GOT3 (cell line): ENCODE measurements around the gene ATP11A.
"Not testable (repeated sequence)": the region's sequence is repeated elsewhere in the genome, so short reads cannot be mapped to it uniquely, and the experiment has no call there.

Source experiments
- DNase-seq: peaks from one replicate; lab custom pipeline; 2025; ENCODE audit warnings: mixed read lengths; lab: John Stamatoyannopoulos, UW

ATP11A gene

DNA sequence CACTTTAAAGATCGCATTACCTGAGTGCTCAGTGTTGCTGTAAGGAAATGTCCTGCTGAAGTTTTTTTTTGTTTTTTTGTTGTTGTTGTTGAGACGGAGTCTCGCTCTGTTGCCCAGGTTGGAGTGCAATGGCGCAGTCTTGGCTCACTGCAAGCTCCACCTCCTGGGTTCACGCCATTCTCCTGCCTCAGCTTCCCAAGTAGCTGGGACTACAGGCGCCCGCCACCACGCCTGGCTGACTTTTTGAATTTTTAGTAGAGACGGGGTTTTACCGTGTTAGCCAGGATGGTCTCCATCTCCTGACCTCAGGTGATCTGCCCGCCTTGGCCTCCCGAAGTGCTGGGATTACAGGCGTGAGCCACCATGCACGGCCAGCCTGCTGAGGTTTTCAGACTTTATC is 175.6 kb downstream of the ATP11A start:
- DNase-seq = not testable (repeated sequence)

DNA sequence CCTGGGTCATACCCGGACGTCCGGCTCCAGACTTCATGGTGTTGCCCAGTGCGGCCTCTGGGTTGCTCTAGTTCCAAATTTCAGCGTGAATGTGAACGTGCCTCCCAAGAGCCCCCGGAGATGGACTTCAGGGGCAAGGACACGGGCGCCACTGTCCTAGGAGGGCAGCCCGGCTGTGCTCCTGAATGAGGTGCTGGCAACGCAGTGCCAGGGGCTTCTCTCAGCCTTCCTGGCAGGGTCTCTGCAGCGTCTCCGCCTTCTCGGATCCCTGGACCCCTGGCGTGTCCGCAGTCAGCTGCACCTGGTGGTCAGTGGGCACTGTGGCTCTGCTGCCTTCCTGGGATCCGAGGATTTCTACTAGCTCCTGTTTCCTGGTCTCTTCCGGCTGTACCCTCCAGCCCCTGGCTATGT is 177.5 kb downstream of the ATP11A start:
- DNase-seq = no peak

DNA sequence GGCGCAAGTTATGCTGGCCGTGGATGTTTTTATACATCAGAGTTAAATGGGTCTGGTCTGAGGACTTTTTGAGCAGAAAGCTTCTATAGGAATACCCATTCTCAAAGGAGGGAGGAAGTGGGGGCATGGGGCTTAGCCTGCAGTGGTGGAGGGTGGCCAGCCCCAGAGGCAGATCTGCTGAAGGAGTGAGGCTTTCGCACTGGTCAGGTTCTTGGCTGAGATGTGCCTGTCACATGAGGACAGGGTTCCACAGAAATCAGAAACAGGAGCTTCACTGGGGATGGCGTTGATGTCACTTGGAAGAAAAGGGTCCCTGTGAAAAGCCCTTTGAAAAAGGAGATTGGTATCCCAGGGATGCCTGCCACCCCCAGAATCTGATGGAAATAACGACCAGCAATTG is 178.5 kb downstream of the ATP11A start:
- no peak for DNase-seq

DNA sequence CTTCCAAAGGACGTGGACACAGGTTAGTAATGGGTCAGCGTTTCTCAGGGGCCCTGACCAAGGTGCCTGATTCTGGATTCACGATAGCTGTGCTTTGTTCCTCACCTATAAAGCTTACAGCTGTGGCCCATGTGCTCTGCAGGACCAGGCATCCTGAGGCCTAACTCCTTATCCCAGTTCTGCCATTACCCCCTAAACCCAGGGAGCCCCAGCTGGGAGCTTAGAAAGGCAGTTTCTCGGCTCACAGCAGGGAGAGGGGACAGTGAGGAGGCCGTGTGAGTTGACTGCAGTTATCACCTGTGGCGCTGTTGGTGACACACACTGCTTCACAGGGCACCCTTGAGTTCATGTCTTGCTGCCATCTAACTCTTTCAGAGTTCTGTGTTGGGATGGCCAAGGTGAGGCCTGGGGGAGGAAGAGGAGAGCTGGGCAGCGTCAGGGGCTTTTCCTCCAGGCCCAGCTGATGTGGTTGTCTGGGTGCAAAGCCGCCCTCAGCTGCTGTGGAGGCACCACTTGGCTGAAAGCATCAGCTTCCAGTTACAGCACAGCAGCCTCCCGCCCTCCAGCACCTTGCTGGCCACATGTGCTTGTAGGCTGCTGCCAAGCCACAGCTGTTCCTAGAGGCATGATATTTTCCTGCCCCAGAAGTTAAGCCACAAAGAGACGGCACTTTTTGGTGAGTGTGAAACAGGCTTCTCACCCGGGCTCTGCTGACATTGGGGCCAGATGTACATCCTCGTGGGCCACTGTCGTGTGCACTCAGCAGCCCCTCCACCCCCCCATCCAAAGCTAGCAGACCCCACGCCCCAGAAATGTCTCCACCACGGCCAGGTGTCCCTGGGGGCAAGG is 179.6 kb downstream of the ATP11A start:
- DNase-seq = no peak

DNA sequence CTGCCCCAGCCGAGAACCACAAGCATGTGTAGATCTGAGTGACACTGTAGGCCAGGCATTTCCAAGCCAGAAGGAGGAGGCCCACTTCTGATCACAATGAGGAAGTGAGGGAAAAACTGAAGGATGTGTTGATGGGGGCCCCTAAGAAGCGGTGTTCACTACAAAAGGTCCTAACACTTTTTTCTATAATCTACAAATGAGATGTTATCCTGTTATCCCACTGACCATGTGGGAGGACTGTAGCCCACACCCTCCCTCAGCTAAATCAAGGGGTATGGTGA is 180.2 kb downstream of the ATP11A start:
- no peak for DNase-seq

DNA sequence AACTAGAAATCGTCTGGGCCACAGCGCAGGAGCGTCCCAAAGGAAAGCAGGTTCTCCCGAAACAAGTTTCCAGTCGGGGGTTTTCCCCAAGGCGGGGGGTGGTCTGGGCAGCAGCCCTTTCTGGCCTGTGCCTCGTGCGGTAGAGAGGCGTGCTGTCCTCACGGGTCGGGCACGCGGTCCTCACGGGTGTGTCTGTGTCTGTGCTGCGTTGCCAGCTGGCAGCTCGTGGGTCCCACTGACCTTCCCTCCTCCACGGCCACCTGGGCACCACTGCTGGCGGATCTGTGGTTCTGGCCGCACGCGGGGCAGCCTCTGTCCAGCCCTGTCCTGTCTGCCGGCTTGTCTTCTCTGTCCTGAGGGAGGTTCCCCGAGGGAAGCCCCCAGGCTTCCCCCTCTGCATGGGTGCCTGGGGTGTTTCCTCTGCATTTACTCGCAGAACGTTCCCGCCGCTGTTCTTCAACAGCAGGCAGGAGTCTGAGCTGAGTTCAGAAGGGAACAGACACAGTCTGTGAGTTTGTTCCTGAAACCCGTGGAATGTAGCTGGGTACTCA is 181.0 kb downstream of the ATP11A start:
- DNase-seq = no peak

DNA sequence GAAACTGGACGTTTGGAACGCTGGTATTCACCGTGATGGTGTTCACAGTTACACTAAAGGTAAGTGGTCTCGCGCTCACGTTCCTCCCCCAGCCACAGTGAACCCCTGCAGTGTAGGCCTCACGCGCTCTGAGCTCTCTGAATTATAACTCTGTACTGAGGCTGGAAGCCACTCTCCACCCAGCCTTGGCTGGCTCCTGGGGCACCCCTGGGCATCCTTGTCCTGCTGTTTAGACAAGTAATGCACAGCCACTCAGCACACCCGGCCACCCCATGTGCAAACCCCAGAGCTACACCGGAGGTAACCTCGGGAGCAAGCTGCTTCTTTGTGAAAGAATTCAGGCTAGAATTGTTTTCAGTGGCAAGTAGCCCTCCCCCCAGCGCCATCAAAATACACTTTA is 181.9 kb downstream of the ATP11A start:
- no peak for DNase-seq

DNA sequence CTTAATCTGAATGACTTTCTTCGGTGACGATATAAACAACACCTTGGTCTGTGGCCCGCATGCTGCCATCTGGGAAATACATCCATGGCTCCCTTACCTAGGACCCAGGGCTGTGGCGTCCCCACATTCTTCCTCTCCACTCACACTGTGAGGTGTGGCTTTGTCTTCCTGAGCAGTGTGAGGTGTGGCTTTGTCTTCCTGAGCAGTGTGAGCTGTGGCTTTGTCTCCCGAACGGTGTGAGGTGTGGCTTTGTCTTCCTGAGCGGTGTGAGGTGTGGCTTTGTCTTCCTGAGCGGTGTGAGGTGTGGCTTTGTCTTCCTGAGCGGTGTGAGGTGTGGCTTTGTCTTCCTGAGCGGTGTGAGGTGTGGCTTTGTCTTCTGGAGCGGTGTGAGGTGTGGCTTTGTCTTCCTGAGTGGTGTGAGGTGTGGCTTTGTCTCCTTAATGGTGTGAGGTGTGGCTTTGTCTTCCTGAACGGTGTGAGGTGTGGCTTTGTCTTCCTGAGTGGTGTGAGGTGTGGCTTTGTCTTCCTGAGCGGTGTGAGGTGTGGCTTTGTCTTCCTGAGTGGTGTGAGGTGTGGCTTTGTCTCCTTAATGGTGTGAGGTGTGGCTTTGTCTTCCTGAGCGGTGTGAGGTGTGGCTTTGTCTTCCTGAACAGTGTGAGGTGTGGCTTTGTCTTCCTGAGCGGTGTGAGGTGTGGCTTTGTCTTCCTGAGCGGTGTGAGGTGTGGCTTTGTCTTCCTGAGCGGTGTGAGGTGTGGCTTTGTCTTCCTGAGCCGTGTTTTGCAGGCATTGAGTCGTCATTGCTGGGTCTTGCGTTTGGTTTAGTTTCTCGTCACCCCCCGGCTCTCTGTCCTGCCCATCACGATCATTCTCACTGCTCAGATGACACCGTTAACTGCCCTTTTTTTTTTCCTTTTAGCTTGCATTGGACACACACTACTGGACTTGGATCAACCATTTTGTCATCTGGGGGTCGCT is 183.1 kb downstream of the ATP11A start:
- not testable (repeated sequence) for DNase-seq

DNA sequence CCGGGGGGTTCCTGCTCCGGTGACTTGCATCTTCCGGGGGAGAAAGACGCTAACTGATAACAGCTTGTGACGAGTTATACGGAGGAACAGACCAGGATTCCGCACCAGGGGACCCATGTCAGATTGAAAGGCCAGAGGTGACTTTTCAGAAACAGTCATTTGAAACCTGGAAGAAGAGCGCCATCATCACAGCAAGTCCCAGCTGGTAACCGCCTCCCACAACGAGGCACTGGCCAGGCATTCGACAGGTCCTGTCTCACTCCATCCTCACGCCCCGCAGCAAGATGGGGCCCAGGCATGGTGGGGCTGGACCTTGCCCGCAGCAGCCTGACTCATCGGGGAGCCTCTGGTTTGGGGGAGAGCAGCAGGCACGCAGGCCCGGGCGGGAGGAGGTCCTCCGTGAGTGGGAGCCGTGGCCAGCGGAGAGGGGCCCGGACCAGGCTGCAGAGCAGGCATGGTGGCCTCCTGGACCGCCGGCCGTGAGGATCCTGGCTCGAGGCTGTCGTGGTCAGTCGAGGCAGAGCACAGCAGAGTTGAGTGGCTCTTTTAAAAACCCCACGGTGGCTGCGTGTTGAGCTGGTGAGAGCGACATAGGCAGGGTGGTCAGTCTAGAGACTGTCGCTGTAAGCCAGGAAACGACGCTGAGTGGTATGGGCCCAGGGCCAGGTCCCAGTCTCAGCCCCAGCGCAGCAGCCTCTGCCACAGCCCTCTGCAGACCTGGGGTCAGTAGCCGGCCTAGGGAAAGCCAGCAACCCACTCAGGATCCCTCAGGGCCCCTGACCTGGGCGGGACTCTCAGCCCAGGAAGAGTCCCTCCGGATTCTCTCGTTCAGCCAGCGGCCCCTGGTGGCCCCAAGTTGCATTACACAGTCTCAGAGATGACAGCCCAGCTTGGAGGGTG is 184.3 kb downstream of the ATP11A start:
- peak; percentile 35 for DNase-seq

DNA sequence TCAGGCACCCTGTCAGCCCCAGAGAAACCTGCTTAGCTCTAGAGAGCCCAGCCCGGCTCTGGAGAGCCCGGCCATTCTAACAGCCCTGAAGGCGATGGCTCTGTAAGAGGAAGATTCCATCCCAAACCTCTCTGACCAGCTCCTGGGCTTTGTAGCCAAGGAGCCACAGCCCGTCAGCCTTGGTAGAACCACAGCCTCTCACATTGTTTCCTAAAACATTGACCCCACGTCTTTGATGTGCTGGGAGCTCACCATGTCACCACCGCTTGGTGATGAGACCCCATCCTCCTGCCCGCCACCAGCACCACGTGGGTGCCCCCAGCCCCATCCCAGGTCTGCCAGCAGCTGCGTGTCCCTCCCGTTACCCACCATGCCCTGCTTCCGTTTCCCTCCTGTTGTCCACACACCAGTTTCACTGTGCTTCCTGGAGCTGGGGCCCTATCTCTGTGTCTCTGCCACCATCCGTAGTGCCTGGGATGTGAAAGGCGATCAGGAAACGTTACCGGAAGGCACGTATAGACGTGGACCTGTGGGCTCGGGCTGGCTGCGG is 185.0 kb downstream of the ATP11A start:
- no peak for DNase-seq

DNA sequence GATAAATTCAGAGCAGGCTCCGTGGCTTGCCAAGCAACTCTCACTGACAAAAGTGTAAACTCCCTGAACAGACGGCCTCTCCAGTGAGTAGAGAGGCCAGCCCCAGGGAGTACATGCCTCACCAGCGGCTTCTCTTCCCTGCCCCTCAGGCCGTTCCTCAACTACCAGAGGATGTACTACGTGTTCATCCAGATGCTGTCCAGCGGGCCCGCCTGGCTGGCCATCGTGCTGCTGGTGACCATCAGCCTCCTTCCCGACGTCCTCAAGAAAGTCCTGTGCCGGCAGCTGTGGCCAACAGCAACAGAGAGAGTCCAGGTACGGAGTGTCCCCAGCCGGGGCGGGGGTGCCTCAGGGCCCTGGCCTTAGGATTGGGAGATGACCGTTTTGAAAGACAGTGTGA is 185.8 kb downstream of the ATP11A start:
- no peak for DNase-seq

DNA sequence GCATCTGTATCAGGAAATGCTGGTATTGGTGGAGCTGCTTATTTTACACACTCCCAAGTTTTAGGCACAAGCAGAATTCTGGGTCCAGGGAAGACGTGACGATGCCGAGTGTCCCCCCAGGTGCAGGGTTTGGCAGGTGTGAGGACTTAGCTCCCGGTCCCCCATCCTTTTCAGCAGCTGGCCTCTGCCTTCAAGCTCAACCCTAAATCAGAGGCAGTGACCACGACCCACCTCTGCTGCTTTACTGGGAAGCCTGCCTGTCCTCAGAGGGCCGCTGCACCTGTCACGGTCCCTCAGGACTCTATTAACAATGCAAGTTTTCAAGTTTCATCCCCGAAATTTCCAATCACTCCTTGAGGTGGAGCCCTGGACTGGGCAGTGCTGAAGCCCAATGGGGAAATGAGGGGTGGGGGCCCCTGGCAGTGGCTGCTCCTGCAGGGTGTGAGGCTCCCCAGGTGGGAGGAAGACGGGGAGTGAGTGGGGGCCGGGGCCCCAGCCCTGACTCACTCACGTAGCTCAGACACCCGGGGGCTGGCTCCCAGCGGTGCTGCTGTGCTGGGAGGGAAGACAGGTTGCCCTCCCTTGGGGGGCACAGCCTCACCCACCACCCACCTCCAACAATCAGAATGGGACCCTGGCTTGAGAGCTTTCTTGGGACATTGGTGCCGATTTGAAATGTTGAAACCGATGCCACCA is 186.6 kb downstream of the ATP11A start:
- DNase-seq = no peak

DNA sequence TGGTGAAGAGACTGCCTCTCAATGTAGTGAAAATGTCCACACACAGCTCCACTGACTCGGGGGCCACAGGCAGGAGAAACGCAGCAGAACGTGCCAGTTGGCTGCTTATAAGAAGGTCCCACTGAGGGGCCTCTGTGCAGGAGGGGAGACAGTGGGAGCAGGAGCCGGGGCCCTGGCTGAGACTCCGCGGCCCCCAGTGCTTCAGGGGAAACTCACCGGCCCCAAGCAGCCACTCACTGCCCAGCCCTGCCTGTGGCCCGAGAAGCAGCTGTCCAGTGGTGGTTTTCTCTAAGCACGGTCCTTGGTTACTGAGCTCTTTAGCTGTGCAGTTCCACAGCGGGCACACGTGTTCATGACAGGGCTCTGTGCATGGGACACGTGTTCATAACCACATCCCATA is 187.2 kb downstream of the ATP11A start:
- DNase-seq = no peak

DNA sequence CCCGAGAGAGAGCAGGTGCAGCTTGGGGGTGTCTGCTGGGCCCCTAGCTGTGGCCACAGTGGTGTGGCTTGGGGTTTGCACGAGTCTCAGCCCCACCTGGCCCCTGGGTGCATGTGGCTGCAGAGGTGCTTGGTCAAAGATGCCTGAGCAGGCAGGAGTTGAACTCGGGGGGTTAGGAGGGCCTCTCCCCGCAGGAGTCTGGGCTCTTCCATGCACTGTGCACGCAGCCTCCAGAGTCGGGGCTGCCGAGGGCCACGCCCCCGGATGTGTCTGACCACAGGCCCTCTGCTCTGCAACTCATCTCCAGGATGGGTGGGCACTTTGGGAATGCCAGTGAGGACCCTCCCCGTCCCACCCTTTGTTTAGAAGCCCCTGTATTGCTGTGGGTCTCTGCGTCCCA is 187.7 kb downstream of the ATP11A start:
- DNase-seq = no peak

DNA sequence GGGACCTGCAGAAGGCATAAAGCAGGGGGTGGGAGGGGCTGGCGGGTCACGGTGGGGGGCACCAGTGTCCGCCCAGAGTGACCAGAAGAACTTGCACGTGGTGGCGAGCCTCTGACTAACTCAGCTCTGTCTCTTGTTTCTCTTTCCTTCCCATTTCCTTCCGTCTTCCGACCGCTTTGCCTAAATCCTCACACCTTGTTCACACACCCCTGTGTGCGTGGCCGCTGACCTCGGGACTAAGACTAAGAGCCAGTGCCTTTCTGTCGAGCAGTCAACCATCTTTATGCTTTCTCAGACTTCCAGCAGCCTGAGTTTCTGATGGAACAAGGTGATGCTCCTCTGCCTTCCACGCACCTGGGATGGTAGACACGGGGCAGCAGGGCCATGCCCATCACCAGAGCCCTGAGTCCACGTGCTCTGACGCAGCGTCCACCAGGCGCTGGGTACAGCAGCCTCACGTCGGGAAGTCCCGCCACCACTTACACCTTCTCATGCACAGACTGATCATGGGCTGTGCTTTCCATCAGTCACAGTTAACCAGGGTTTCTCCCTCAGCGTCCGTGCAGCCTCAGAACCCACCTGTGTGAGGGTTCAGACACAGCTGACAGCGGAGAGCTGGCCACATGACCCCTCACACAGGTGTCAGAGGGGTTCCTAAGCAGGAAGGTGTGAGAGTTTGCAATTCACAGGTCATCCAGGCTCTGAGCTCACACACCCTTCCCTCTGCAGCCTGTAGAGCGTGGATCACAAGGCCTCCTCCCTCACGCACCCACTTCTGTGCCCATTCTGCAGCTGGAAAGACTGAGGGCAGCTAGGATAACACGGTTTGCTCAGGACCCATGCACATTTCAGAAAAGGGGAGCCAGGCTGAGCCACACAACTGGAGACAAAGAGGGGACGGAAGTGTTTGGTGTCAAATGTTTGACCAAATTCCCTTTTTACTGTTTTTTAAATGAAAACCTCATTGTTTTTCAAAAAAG is 188.4 kb downstream of the ATP11A start:
- DNase-seq = no peak

DNA sequence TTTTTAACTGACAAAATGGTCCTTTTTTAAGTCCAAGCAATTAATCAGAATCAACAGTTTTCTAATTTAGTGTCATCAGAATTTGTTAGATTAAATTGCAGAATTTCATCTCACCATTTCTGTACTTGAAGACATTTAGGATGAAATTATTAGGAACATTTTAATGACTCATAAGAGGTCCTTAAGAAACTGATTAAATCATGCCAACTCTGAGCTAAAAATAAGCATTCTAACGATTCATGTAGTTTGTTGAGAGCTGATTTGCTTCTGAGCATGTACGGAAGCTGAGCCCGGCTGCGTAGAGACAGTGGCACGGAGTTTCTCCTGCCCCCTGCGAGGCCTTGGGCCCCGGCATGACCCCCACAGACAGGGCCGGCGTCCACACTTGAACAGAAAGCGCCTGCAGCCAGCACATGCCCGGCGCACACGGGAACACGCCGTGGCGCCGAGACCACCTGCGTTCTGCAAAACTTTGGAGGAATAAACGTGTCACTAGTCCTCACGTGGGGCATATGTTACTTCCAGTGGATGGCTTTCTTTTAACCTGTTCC is 189.5 kb downstream of the ATP11A start:
- DNase-seq = no peak

DNA sequence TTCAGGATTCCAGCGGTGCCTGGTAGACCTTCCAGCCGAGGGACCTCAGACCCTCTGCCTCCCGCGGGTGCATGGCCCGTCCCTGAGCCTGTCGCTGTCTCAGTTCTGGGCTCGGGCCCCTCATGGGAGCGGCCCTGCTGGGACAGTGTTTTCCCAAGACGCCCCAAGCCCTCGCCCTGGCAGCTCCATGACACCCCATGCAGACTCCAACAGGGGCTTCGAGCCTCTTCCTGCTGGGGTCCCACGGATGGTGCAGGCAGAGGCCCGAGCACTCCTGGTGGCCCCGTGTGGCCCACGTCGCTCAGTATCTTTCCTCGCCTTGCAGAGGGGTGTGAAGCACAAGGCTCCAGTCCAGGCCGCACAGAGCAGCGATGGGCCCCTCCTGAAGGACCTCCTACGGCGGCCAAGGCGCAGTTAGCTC is 190.4 kb downstream of the ATP11A start:
- no peak for DNase-seq

DNA sequence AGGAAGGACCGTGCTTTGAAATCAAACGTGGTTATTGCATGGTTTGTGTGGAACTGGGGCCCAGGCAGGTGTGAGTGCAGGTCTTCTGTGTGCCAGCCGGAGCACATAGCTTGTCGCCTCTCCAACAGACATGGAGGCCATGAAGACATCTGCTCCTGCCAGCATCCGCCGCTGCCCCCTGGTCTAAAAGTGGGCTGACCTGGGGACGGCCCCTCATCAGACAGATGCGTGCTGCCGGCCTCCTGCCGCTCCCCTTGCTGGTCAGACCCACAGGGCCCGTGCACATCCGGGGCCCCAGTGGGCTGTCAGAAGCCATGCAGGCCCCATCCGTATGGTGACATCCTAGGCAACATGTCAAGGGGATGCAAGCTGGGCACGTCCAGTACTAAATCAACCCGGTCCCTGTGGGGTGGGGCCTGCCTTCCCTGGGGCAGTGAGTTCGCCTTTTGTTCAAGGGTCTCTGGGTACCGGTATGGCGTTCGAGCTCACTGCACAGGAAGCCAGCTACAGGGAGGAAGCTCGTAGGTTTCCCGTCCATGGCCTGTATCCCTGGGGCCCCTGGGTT is 191.2 kb downstream of the ATP11A start:
- no peak for DNase-seq
